SU-DHL-6 (cell line): ENCODE results near the gene PDCD1LG2.

Experiments
- EZH2phosphoT487 ChIP-seq: fragments of 200-600 bp; sonication (generic), shearing (Covaris generic); conservative IDR thresholded peaks from 2 replicates; pipeline ENCODE4 v1.6.1; 2018; ENCODE audit warnings: mild to moderate bottlenecking, antibody characterized with exemption, low read length, moderate library complexity, mixed read lengths
- TF ChIP-seq, protein P1 (sequence below): fragments of 200-600 bp; sonication (generic); IDR thresholded peaks from one replicate; pipeline ENCODE4 v1.5.1; 2017; ENCODE audit warnings: antibody characterized with exemption, mild to moderate bottlenecking, low read length, moderate library complexity; ENCODE audit not compliant: insufficient read depth, poor library complexity, severe bottlenecking

GRCh38 chr9:5575000-5575399, 64.7 kb downstream of the PDCD1LG2 start:
- TF ChIP-seq, protein P1, sequence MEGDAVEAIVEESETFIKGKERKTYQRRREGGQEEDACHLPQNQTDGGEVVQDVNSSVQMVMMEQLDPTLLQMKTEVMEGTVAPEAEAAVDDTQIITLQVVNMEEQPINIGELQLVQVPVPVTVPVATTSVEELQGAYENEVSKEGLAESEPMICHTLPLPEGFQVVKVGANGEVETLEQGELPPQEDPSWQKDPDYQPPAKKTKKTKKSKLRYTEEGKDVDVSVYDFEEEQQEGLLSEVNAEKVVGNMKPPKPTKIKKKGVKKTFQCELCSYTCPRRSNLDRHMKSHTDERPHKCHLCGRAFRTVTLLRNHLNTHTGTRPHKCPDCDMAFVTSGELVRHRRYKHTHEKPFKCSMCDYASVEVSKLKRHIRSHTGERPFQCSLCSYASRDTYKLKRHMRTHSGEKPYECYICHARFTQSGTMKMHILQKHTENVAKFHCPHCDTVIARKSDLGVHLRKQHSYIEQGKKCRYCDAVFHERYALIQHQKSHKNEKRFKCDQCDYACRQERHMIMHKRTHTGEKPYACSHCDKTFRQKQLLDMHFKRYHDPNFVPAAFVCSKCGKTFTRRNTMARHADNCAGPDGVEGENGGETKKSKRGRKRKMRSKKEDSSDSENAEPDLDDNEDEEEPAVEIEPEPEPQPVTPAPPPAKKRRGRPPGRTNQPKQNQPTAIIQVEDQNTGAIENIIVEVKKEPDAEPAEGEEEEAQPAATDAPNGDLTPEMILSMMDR, result no peak
- TF ChIP-seq EZH2phosphoT487, result no peak
